Thyroid gland (tissue), 4 donors: ENCODE results near the gene REPS2.

Source experiments
- CTCF ChIP-seq, 6 experiments: fragments of 200-600 bp in 3 of 6; fragments of 450-650 bp in 3 of 6; sonication (generic) in 3 of 6; IDR thresholded peaks; one replicate each; pipeline ENCODE4 v1.5.1; 2016 to 2019; ENCODE audit warnings: antibody characterized with exemption in 6 of 6, mild to moderate bottlenecking in 2 of 6, inconsistent platforms in 1 of 6, moderate library complexity in 1 of 6
- POLR2A ChIP-seq, 2 donors: fragments of 450-650 bp; IDR thresholded peaks; one replicate each; pipeline ENCODE4 v1.6.1; 2017; ENCODE audit warnings: antibody characterized with exemption in 2 of 2, mild to moderate bottlenecking in 2 of 2, moderate library complexity in 1 of 2

GRCh38 chrX:17012465-17012864, 66.0 kb downstream of the REPS2 start:
- TF ChIP-seq POLR2A (IDR thresholded peaks at IDR 0.05) (no peak), CTCF (IDR thresholded peaks at IDR 0.05) (no peak)
